ENCODE data around the gene CHIC2.

Gene CHIC2

DNA sequence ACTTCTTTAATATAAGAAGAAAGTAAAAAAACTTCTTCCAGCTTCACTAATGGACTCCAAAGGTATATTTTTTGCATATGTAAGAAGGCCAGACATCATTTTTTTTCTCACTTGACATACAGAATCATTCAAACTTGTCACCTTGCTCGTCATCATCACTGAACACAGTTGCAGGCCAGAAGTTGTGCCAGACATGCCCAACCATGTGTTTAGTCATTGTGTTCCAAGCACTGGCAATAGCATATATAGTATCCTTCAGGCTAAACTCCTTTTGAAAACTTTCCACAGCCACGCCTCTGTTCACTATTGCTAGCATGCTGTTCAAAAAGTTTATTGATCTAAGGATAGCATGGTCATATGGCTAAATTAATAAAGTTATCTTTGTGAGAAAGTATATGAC is 83.3 kb downstream of the CHIC2 start:
- Mint-ChIP-seq H3K9me3 (no peaks in the 10 kb centered on the region), H3K36me3 (ENCODE audit: low read depth) (no peaks in the 10 kb centered on the region), H3K27me3 (no peaks in the 10 kb centered on the region), H3K4me1 (ENCODE audit: low read depth) (no peaks in the 10 kb centered on the region), H3K27ac (no peak overlapping the region), H3K4me3 (no peak overlapping the region)

GRCh38 chr4:53974561-53974960 is 89.8 kb downstream of the CHIC2 start:
- Mint-ChIP-seq H3K9me3 (no peaks in the 10 kb centered on the region), H3K36me3 (ENCODE audit: low read depth) (no peaks in the 10 kb centered on the region), H3K27ac (no peak overlapping the region), H3K4me1 (ENCODE audit: low read depth) (no peaks in the 10 kb centered on the region), H3K27me3 (no peaks in the 10 kb centered on the region), H3K4me3 (no peak overlapping the region)

DNA sequence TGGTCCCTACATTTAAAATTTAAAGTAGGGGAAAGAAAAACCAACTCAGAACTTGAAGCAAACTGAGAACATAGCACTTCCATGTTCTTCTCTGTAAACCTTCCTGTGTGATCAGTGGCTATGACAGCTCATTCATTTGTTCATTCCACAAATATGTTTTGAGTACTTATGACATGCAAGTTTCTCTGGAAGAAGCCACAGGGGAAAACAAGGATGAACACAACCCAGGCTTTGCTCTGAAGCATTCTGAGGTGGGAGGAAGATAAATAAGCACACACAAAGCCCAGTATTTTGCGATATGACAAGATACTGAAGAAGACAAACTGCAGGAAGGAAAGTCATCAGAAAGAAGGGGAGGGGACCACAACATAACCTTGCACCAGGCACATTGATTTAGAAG is 96.4 kb downstream of the CHIC2 start:
- Mint-ChIP-seq H3K36me3 (ENCODE audit: low read depth) (no peaks in the 10 kb centered on the region), H3K27me3 (no peaks in the 10 kb centered on the region), H3K27ac (no peak overlapping the region), H3K4me3 (no peak overlapping the region), H3K9me3 (peaks cover 3% of the 10 kb centered on the region), H3K4me1 (ENCODE audit: low read depth) (no peaks in the 10 kb centered on the region)

DNA sequence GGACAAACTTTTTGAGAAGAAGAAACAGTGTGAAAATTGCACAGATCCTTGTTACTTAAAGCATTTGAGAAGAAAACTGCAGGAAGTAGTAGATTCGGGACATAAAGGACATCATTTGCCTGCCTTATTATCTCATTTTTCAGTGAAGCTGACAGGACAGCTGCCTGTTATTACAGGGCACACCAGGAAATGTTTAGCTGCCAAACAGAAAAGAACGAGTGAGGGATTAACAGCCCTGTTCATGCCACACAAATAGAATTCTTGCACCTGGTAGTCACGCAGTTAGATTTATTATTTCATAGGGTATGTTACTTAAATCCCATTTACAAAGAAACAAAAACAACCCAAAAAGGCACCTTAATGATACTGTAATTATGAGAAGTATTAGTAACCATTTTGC is 100.6 kb downstream of the CHIC2 start:
- no peak overlapping the region for H3K27ac Mint-ChIP-seq
- peaks cover 3% of the 10 kb centered on the region for H3K9me3 Mint-ChIP-seq
- H3K36me3 Mint-ChIP-seq (ENCODE audit: low read depth), result no peaks in the 10 kb centered on the region
- no peak overlapping the region for H3K4me3 Mint-ChIP-seq
- H3K27me3 Mint-ChIP-seq, result no peaks in the 10 kb centered on the region
- no peaks in the 10 kb centered on the region for H3K4me1 Mint-ChIP-seq (ENCODE audit: low read depth)

- H3K36me3 Mint-ChIP-seq (ENCODE audit: low read depth), result no peaks in the 10 kb centered on the region
- no peak overlapping the region for H3K4me3 Mint-ChIP-seq
- H3K4me1 Mint-ChIP-seq (ENCODE audit: low read depth), result no peaks in the 10 kb centered on the region
Measured at GRCh38 chr4:53963336-53963735, 101.1 kb downstream of the CHIC2 start.

DNA sequence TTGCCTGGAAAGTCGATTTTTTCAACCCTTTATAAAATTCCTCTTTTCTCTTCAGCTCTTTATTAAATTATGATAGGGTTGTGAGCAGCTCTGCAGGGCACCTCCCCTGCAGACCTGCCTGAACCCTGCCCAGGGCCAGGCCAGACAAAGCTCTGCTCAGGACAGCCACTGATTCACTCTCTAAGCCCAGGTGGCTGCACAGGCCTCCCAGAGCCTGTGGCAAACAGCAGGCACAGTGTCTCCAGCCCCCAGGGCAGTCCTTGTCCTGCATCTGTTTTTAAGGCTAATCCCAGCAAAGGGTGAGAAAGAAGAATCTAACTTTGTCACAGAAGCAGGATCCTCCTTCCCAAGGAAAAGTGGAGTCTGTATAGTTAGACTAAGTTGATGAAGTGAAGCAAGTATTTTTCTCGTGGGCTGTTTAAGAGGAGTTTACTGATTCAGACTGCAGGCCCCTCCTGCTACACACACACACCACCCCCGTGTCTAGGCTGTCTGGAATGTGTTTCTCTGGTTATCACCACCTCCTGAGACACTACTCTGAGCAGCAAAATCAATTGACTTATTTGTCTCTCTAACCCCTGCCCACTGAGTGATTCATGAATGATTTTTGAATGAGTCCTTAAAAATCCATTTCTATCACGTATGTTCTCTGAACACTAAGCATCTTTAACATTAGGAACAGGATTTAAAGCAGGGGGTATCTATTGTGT is 101.7 kb downstream of the CHIC2 start:
- Mint-ChIP-seq H3K36me3 (ENCODE audit: low read depth) (no peaks in the 10 kb centered on the region), H3K9me3 (no peaks in the 10 kb centered on the region), H3K27ac (no peak overlapping the region), H3K4me1 (ENCODE audit: low read depth) (no peaks in the 10 kb centered on the region), H3K4me3 (no peak overlapping the region), H3K27me3 (no peaks in the 10 kb centered on the region)

More at GRCh38 chr4:53963336-53963735, 101.1 kb downstream of the CHIC2 start:
- H3K27ac Mint-ChIP-seq, result no peak overlapping the region
- no peaks in the 10 kb centered on the region for H3K27me3 Mint-ChIP-seq
- H3K9me3 Mint-ChIP-seq, result peaks cover 3% of the 10 kb centered on the region

DNA sequence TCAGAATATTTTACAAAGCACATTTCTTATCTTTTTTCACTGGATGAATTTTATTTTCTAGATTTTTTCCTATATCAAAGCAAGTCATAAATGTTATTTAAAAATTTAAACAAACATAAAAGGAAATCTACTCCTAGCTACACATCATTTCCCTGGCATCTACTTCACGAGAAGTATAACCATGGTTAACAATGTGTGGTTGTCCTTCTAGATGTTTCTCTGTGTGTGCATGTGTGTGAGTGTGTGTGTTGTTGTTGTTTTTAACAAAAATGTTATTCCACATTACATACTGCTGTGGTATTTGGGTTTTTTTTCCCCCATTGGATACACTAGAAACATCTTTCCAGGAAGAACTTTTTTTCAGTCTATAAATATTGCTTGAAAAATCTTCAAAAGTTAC is 103.1 kb downstream of the CHIC2 start:
- Mint-ChIP-seq H3K9me3 (no peaks in the 10 kb centered on the region), H3K36me3 (ENCODE audit: low read depth) (no peaks in the 10 kb centered on the region), H3K27me3 (no peaks in the 10 kb centered on the region), H3K4me1 (ENCODE audit: low read depth) (no peaks in the 10 kb centered on the region), H3K4me3 (no peak overlapping the region), H3K27ac (no peak overlapping the region)

DNA sequence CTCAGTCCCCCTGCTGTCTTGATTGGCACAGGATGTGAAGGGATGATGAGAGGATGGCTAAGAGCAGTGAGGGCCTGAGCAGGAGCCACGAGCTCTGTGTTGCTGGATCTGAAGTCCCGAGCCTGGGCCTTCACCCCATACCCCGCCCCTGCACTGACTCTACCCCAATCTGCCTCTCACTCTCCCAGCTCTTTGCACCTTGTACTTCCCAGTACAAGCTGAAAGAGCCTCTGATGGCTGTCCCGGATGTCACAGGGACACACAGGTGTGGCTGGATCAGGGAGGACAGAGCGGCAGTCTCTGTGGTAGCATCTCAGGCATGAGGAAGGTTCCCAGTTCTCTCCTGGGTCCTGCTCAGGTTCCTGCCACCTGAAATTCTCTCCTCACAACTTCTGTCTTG is 103.6 kb downstream of the CHIC2 start:
- H3K4me1 Mint-ChIP-seq (ENCODE audit: low read depth), result no peaks in the 10 kb centered on the region
- no peaks in the 10 kb centered on the region for H3K9me3 Mint-ChIP-seq

More for the DNA sequence above, 103.6 kb downstream of the CHIC2 start:
- Mint-ChIP-seq H3K27ac (no peak overlapping the region), H3K27me3 (no peaks in the 10 kb centered on the region), H3K4me3 (no peak overlapping the region), H3K36me3 (ENCODE audit: low read depth) (no peaks in the 10 kb centered on the region)
